Stimulated activated CD4-positive, alpha-beta T cell treated with anti-CD3 and anti-CD28 coated beads, Interleukin-4, amount 100 ng/mL, for 48 hours (primary cell): ENCODE measurements around the gene WAPL.
A peak's percentile ranks its signal among the peaks of the same experiment; 100 is the strongest.

Source experiments
- DNase-seq, 2 donors: peaks; one replicate each; pipeline ENCODE4 v3.0.0-alpha.2; 2020; ENCODE audit warnings: low read depth in 2 of 2

WAPL gene

GRCh38 chr10:86523348-86523747, 1.8 kb upstream of the WAPL start:
- DNase-seq, result no peak

GRCh38 chr10:86522510-86522855, 891 bp upstream of the WAPL start:
- DNase-seq, result no peak

GRCh38 chr10:86520871-86521677, 518 bp downstream of the WAPL start:
- DNase-seq, result peak; percentile 30 to 42

- DNase-seq, result no peak
These were observed 2.8 kb downstream of the WAPL start for GRCh38 chr10:86518781-86519180.

- no peak for DNase-seq
These were observed 9.5 kb downstream of the WAPL start for GRCh38 chr10:86512137-86512536.

- no peak for DNase-seq
These were observed 10.3 kb downstream of the WAPL start for GRCh38 chr10:86511027-86511865.

- no peak for DNase-seq
These were observed 12.4 kb downstream of the WAPL start for GRCh38 chr10:86509145-86509544.

GRCh38 chr10:86508217-86508616, 13.4 kb downstream of the WAPL start:
- DNase-seq, result no peak

GRCh38 chr10:86506499-86506898, 15.1 kb downstream of the WAPL start:
- DNase-seq, result no peak

GRCh38 chr10:86506062-86506461, 15.5 kb downstream of the WAPL start:
- no peak for DNase-seq

GRCh38 chr10:86504510-86504909, 17.1 kb downstream of the WAPL start:
- no peak for DNase-seq

- no peak for DNase-seq
These were observed 20.7 kb downstream of the WAPL start for GRCh38 chr10:86500846-86501245.

GRCh38 chr10:86498598-86498997, 23.0 kb downstream of the WAPL start:
- DNase-seq, result no peak

GRCh38 chr10:86497621-86498020, 24.0 kb downstream of the WAPL start:
- no peak for DNase-seq

- DNase-seq, result no peak
These were observed 31.5 kb downstream of the WAPL start for GRCh38 chr10:86489960-86490612.

- no peak for DNase-seq
These were observed 32.4 kb downstream of the WAPL start for GRCh38 chr10:86489071-86489810.

GRCh38 chr10:86486856-86487255, 34.7 kb downstream of the WAPL start:
- DNase-seq, result no peak

GRCh38 chr10:86483664-86484063, 37.9 kb downstream of the WAPL start:
- no peak for DNase-seq

GRCh38 chr10:86481761-86482160, 39.8 kb downstream of the WAPL start:
- no peak for DNase-seq

GRCh38 chr10:86480571-86480970, 41.0 kb downstream of the WAPL start:
- no peak for DNase-seq

- no peak for DNase-seq
These were observed 49.5 kb downstream of the WAPL start for GRCh38 chr10:86472061-86472460.
